NOMO-1 (cell line): ENCODE results near the gene CISD3.

Experiments
- DNase-seq, 2 experiments: peaks; one replicate each; lab custom pipeline; 2025; ENCODE audit not compliant: unreplicated experiment in 2 of 2; lab: John Stamatoyannopoulos, UW

The CISD3 gene

GRCh38 chr17:38742411-38743308 is 12.5 kb downstream of the CISD3 start:
- no peak for DNase-seq

- DNase-seq, result no peak
Measured at GRCh38 chr17:38743556-38744171, 13.5 kb downstream of the CISD3 start.

- DNase-seq, result no peak
Measured at GRCh38 chr17:38745545-38745944, 15.4 kb downstream of the CISD3 start.

DNA sequence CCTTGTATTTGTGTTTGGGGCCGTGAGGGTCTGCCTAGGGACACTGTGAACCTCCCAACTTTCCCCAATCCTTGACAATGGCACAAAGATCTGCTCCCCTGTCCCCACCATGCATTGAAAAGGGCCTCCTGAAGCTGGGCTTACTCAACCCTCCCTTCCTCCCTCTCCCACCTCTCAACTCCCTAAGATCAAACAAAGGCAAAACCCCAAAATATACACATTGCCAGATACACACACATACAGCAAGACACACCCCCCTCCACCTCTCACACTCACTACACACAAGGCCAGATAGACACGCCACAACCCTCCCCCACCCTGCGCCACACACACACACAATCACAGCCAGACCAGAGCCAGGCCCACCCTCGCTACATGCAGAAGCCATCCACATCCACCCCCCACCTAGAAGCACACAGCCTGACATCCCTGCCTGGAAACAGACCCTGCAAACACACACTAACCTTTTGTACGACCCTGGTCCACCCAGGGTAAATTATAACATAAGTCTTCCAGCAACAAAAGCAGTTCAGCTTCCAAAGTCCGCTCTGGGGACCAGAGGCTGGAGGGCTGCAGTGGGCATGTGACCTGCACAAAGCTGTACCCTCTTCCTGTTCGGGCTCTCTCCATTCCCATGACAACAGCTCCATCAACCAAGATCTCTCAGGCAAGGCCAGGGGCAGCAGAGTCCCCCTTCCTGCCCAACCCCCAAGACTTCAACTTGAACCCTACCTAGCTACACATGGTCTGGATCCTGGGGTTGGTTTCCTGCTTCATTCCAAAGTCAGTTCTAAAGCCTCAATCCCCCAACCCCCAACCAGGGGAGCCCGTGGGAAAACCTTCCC is 16.1 kb downstream of the CISD3 start:
- DNase-seq, result no peak

DNA sequence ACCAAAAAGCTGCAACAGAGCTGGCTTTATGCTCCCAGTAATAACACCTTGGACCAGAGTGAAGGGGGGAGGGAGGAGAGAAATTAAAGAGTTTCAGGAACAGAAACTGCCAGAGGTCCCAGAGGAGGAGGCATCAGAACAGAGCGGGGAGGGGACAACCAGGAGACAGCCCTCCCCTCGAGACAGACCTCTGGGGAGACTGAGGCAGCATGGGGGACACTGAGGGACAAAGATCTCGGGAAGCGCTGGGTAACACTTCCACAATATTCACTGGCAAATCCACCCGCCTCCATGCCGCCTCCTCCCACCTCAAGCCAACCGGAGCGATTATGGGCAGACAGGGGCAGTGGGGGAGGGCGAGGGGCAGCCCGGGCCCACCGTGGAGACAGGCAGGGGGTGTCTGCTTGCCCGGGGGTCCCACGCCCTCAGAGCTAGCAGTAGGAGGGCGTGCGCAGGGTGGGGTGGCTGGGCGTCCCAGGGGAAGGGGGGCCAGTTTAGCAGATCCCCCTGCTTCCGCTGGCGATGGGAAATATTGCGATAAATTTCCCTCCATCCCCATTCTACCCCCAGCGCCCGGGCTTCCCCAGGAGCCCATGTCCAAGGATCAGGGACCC is 16.8 kb downstream of the CISD3 start:
- peak; percentile 31 to 41 for DNase-seq

DNA sequence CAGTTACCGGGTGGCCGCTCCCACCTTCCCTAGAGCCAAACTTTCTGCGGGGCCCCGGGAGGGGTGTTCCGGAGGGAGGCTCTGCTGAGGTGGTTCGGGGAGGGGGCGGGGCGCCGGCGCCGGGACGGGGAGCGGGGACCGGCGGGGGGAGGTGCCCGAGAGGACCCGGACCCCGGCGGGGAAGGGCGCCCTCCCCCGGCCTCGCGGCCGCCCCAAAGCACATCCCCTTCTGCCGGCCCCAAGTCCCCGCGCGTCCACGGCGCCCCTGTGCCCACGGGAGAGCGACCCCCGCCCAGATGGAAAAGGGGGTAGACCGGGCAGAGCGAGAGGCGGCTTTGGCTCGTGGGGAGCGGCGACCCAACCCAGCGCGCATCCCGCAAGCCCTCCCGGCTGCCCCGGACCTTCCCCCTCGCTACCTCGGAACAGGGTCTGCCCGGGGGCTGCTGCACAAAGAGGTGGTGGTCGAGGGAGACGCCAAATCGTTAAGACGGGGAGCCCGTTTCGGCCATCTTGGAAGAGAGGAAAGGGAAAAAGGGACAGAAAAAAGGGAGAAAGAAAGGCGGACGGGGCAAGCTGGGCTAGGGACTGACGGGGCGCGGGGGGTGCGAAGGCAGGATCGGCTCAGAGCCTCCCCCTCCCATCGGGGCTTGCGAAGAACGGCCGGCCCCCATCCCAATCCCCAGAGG is 17.5 kb downstream of the CISD3 start:
- DNase-seq, result no peak

DNA sequence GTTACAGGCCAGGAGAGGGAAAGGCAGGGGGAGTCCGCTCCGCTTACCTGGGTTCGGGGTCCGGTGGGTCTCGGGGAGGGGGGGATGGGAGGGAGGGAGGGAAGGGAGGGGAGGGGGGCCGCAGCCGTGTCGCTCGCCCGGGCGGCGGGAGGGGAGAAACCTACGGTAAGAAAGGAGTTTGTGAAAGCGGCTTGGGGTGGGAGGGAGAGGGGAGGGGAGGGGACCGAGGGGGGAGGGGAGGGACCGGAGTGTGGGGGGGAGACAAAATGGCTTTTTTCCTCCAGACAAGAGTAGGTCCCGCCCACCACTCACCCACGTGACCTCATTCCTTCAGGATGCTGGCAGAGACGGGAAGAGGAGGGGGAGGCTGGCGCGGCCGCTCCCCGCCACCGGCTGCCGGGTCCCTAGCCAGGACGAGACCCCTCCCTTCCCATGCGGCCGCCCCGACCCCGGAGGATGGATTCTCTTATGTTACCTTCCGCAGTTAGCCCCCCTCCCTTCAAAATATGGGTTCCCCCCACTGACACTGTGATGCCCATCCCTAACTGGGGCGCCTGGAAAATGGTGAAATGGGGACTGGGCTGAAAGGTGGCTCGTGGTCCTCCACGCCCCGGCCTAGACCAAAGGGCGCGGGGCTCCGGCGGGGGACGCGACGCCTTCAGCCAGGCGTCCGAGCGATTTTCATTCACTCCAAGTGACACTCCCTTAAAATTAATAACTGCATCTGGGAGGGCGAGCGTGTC is 18.2 kb downstream of the CISD3 start, which contains the start of gene PCGF2:
TSS of gene PCGF2 (minus strand) at position 188 of the 743 bp plus-strand sequence. CDS start 7,934 bp downstream, outside the sequence.
- no peak for DNase-seq

DNA sequence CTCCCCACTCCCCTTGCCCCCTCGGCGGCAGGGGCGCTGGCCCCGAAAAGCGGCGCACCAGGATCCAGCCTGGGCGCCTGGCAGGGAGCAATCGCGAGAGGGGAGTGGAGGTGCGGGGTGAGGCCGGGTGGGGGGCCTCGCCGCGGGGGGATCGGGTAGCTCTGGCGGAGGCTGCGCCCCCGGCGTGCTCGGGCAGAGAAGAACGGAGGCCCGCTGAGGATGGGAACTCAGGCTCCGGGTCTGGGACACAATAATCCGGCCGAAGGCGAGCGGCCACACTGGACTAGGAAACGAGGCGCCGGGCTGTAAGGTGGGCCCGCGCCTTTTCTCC is 18.7 kb downstream of the CISD3 start:
- peak in 1 of 2 experiments; percentile 9 for DNase-seq

DNA sequence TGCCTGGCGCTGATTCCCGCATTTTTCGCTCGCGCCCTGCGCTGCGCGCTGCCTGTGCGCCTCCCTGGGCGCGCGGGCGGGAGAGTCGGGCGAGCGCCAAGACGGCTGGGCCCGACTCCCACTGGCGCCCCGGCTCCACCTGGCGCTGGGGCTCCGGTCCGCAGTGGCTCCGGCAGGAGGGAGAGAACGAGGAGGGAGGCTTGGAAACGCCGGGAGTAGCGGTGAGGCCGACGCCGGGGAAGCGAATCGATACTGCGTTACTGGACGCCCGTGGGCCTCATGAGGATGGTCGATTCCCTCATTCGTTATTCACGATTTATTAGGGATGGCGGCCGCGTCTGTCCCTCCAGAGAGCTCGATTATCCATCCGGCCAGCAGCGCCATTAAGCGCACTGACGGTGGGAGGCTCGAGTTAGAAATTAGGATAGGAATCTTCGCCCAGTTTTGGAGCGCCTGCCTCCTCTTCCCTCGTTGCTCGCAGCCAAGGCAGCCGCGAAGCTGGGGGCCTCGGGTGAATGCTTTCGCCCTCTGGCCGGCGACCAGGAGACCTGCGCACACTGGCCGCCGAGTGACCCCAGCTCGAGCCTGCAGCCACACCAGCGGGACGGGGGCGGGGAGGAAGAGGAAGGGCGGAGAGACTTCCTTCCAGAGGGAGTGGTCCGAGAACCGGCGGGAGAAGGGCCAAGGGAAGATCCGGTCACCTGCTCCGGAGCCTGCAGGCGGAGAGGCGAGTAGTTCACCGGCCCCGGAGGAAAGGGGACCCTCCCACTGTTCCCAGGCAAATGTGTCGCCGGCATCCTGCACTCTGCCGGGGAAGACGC is 19.3 kb downstream of the CISD3 start:
- DNase-seq, result no peak

GRCh38 chr17:38750044-38750311 is 19.8 kb downstream of the CISD3 start:
- DNase-seq, result no peak

DNA sequence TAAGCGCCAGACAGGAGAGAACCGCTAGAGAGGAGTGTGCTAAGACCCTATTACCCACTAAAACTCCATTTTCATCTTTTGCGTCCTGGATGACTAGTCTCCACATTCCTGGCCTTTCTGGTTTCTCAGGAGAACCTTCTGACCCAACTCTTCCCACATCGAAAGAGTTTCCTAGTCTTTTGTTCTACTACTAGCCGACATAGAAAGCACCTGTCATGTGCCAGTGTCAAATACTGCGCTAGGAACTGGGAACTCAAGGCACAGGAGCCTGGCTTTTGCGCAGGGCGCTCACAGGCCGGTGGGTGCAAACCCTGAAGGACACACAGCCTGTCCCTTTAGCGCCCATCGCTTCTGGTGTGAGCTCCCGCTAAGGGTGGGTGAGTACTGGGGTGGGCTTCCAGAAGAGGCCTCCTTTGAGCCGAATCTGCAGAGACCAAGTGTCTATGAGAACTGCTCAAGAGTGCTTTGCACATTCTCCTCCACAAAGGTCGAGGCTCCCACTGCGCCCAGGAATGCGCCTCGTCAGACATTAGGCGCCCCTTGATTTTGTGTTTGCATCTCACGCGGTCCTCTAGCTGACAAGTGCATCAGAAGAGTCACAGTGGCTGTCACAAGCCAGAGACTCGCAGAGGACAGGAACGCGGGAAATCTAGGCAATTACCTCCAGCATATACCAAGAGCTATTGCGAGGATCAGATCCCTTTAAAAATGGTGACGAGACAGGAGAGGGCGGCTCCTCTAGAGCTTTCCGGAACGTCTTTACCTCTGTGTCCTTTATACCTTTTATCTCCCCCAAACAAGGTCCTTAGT is 20.4 kb downstream of the CISD3 start:
- peak; percentile 30 to 38 for DNase-seq

- DNase-seq, result peak in 1 of 2 experiments; percentile 32
Measured at GRCh38 chr17:38751144-38751807, 21.1 kb downstream of the CISD3 start.

DNA sequence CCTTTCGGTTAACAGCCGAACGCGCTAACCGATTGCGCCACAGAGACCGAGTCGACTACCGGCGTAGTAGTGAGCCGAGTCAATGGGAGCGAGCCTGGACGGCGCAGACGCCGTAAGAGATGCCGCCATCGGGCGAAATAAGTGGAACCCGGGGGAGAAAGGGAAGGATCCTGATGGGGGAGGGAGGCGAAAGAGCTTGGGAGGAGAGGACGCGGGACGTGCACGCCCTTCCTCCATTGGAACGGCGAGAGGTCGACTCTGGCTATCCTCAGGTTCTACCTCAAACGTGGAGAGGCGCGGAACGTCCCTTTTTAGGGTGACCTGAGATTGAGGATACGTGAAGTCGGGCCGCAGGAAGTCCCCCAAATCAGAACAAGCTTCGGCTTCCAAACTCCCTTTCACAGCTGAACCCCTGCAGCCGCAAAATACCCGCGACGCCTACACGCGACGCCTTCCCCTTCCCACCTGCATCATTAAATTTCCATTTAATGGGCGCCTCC is 21.7 kb downstream of the CISD3 start:
- DNase-seq, result peak; percentile 49 to 70

GRCh38 chr17:38752308-38753070 is 22.3 kb downstream of the CISD3 start, which contains the start of gene PSMB3:
Gene PSMB3, plus strand, starts transcription at chr17:38752741. Its CDS starts 86 bp downstream, at chr17:38752827.
- peak; percentile 99 to 100 for DNase-seq

- no peak for DNase-seq
Measured at GRCh38 chr17:38753071-38753506, 22.9 kb downstream of the CISD3 start.

GRCh38 chr17:38761612-38762011 is 31.5 kb downstream of the CISD3 start:
- no peak for DNase-seq
